Natural killer cell treated with Interleukin-12 subunit alpha and Interleukin-12 subunit beta and Interleukin-15 and Interleukin-18, amount 100 ng/mL, for 72 hours (primary cell): Measurements from ENCODE around the gene MAPKAPK5. TPM values are rescaled to one million over a fixed set of nuclear protein-coding genes. Genes with fewer than 3 reads are reported as not detected.

ENCODE experiments used
- ATAC-seq, 2 donors: fragments of 150-1000 bp; cut with Tn5 transposase in 1 of 2; sonication (Bioruptor Pico), chemical (Tn5 transposase) in 1 of 2; 2 replicates each; pipeline ENCODE4 v1.10.0; 2021
- DNase-seq: peaks from one replicate; pipeline ENCODE4 v3.0.0; 2022; ENCODE audit warnings: low spot score
- H3K27ac Mint-ChIP-seq, 2 donors: 1 replicate in 1 of 2; 2 replicates in 1 of 2; pipeline ENCODE4 v1.8.0; 2022; ENCODE audit warnings: mixed read lengths in 2 of 2, mild to moderate bottlenecking in 1 of 2, moderate library complexity in 1 of 2
- H3K27me3 Mint-ChIP-seq, 2 donors: 1 replicate in 1 of 2; 2 replicates in 1 of 2; pipeline ENCODE4 v1.8.0; 2022; ENCODE audit warnings: mixed read lengths in 2 of 2
- H3K36me3 Mint-ChIP-seq: one replicate; pipeline ENCODE4 v1.8.0; 2022; ENCODE audit warnings: mixed read lengths
- H3K4me1 Mint-ChIP-seq, 2 donors: 1 replicate in 1 of 2; 2 replicates in 1 of 2; pipeline ENCODE4 v1.8.0; 2022; ENCODE audit warnings: low read depth in 2 of 2, mixed read lengths in 2 of 2, mild to moderate bottlenecking in 1 of 2
- H3K4me3 Mint-ChIP-seq: one replicate; pipeline ENCODE4 v1.8.0; 2022; ENCODE audit warnings: mixed read lengths
- H3K9me3 Mint-ChIP-seq: 2 replicates; pipeline ENCODE4 v1.8.0; 2022; ENCODE audit warnings: mixed read lengths
- total RNA-seq, 2 donors: library from RNA; stranded (reverse); gene quantifications; one replicate each; pipeline ENCODE4 v1.2.3, GENCODE V29; 2022

The MAPKAPK5 gene
- total RNA-seq, 2 donors from 2014 or later: 64.3 to 84.2 TPM

- DNase-seq (no peak), ATAC-seq (no peak)
- Mint-ChIP-seq H3K9me3 (no peaks in the 10 kb centered on the region), H3K27me3 (peaks cover 3 to 5% of the 10 kb centered on the region in 2 donors), H3K27ac (no peak overlapping the region), H3K4me1 (peaks cover 23 to 31% of the 10 kb centered on the region in 2 donors), H3K4me3 (no peak overlapping the region), H3K36me3 (peaks cover 11% of the 10 kb centered on the region)
Observed at GRCh38 chr12:111838353-111838752, 3.7 kb upstream of the MAPKAPK5 start.

DNA sequence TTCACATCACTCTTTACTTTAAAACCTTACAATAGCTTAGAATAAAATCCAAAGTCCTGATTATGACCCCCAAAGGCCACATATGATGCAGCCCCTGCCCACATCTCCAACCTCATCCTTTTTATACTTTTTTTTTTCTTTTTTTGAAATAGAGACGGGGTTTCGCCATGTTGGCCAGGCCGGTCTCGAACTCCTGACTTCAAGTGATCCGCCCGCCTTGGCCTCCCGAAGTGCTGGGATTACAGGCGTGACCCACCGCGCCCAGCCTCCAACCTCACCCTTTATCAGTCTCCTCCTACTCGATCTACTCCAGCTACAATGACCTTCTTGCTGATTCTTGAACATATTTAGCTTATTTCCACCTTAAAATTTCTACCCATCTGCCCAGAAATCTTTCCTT lies 1.2 kb upstream of the MAPKAPK5 start:
- Mint-ChIP-seq H3K36me3 (peaks cover 11% of the 10 kb centered on the region), H3K27ac (peak overlapping the region; percentile 96), H3K4me1 (peaks cover 34 to 46% of the 10 kb centered on the region in 2 donors), H3K27me3 (no peaks in the 10 kb centered on the region), H3K4me3 (peak overlapping the region; percentile 97), H3K9me3 (no peaks in the 10 kb centered on the region)
- no peak for DNase-seq
- no peak for ATAC-seq

DNA sequence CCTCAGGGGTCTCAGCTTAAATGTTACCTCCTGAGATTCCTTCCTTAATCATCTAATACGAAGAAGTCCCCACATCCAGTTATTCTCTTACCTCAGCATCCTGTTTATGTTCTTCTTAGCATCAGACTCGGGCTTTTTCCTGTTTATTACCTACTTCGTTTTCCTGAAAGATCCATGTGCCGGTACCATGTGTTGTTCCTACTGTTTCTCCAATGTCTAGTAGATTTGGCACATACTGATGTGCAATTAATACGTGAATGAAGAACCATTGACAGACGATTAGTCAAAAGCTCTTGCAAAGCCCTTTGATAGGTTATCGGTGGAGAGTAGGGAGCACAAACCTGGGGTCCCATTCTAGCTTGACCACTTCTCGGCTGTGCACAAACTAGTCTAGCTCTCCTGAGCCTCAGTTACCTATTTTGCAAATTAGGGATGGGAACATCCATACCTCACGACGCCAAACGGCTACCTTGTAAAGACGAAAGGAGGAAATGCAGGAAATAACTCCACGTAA lies 735 bp upstream of the MAPKAPK5 start:
- Mint-ChIP-seq H3K36me3 (peaks cover 11% of the 10 kb centered on the region), H3K27me3 (no peaks in the 10 kb centered on the region)

DNA sequence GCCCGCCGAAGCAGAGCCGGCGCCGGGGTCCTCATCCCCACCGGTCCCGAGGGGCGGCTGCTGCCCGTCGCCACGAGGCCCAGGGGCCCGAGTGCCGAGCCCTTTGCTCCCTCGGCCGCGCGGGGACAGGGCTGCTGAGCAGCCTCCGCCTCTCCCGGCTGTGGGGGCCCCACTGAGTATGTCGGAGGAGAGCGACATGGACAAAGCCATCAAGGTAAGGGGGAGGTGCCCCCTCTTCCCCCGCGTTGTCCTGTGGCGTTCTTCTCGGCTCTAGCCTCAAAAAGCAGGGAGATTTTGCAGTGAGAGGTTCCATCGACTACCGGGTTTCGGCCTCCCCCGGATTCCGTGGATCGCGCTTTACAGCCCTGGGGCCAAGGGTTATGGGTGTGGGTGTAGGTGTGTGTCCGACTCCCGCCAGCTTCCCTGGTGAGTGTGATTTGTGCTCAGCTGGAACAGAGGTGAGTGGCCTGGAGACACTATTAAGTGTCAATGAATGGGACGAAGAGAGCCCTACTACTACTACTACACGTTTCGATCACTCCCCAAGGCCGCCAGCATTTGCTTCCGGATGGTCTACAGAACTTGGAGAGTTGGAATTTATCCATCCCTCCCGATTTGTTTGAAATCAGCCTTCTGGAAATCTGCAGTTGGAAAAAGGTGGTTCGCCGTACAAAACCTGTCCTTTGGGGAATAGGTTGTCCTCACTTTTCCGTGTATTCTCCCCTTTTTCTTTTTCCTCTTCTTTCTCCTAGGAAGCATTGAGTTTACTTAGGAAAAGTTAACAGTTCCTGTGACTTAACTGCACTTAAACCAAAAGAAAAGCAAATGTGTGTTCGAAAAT lies 748 bp downstream of the MAPKAPK5 start:
- ATAC-seq: peak; percentile 46 to 47
- peaks cover 11% of the 10 kb centered on the region for H3K36me3 Mint-ChIP-seq
- peak overlapping the region; percentile 91 for H3K4me3 Mint-ChIP-seq
- no peaks in the 10 kb centered on the region for H3K27me3 Mint-ChIP-seq
- no peaks in the 10 kb centered on the region for H3K9me3 Mint-ChIP-seq
- DNase-seq: peak; percentile 63
- peaks cover 39 to 46% of the 10 kb centered on the region in 2 donors for H3K4me1 Mint-ChIP-seq
- H3K27ac Mint-ChIP-seq: peak overlapping the region; percentile 92 to 96

More for the DNA sequence above, 735 bp upstream of the MAPKAPK5 start:
- Mint-ChIP-seq H3K4me3 (peak overlapping the region; percentile 97), H3K27ac (peak overlapping the region; percentile 96), H3K9me3 (no peaks in the 10 kb centered on the region), H3K4me1 (peaks cover 34 to 46% of the 10 kb centered on the region in 2 donors)
- ATAC-seq (no peak), DNase-seq (no peak)

DNA sequence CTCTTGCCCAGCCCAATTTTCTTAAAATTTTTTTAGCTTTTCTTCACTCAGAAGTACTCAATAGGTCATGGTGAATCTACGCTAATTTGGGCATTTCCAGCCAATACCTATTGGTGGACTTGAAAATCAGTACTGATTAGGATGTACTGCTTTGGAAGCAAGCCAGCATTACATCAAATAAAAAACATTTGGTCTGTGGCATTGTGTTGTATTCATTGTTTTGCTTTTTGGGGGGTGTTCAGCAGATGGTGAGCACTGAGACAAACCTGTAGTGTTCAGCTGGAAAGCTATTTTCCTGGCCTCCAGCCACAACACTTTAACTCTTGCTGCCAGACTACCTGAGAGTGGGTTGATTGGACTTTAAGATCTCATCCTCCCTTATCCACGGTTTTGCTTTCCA lies 4.0 kb downstream of the MAPKAPK5 start:
- Mint-ChIP-seq H3K27me3 (no peaks in the 10 kb centered on the region), H3K36me3 (peaks cover 14% of the 10 kb centered on the region), H3K9me3 (no peaks in the 10 kb centered on the region), H3K4me1 (peaks cover 23 to 30% of the 10 kb centered on the region in 2 donors), H3K4me3 (no peak overlapping the region), H3K27ac (no peak overlapping the region)
- no peak for DNase-seq
- ATAC-seq: no peak

- peaks cover 6 to 15% of the 10 kb centered on the region in 2 donors for H3K4me1 Mint-ChIP-seq
- no peaks in the 10 kb centered on the region for H3K9me3 Mint-ChIP-seq
- no peak overlapping the region for H3K27ac Mint-ChIP-seq
- no peak overlapping the region for H3K4me3 Mint-ChIP-seq
- DNase-seq (no peak), ATAC-seq (no peak)
- H3K27me3 Mint-ChIP-seq: no peaks in the 10 kb centered on the region
- H3K36me3 Mint-ChIP-seq: peaks cover 5% of the 10 kb centered on the region
Observed at GRCh38 chr12:111850526-111850925, 8.5 kb downstream of the MAPKAPK5 start.

- ATAC-seq: no peak
Observed at GRCh38 chr12:111858186-111858585, 16.2 kb downstream of the MAPKAPK5 start.

DNA sequence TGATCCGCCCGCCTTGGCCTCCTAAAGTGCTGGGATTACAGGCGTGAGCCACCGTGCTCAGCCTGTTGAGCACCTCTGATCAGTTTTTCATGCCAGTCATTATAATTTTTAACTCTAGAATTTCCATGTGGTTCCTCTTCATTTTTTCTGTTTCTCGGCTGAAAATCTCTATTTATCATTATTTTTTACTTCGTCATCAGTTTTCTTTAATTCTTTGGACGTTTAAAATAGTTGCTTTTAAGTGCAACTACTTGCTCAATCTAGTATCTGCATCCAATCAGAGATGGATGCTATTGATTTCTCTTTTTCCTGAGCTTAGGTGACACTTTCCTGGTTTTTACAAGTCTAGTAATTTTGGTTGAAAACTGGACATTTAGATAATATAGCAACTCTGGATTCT lies 16.8 kb downstream of the MAPKAPK5 start:
- DNase-seq (no peak), ATAC-seq (no peak)
- Mint-ChIP-seq H3K4me1 (peaks cover 18 to 20% of the 10 kb centered on the region in 2 donors), H3K9me3 (no peaks in the 10 kb centered on the region), H3K36me3 (no peaks in the 10 kb centered on the region), H3K4me3 (no peak overlapping the region), H3K27ac (no peak overlapping the region), H3K27me3 (no peaks in the 10 kb centered on the region)

More at GRCh38 chr12:111858186-111858585, 16.2 kb downstream of the MAPKAPK5 start:
- Mint-ChIP-seq H3K27me3 (no peaks in the 10 kb centered on the region), H3K36me3 (no peaks in the 10 kb centered on the region), H3K4me1 (peaks cover 18 to 20% of the 10 kb centered on the region in 2 donors), H3K9me3 (no peaks in the 10 kb centered on the region), H3K27ac (no peak overlapping the region), H3K4me3 (no peak overlapping the region)
- DNase-seq: no peak

DNA sequence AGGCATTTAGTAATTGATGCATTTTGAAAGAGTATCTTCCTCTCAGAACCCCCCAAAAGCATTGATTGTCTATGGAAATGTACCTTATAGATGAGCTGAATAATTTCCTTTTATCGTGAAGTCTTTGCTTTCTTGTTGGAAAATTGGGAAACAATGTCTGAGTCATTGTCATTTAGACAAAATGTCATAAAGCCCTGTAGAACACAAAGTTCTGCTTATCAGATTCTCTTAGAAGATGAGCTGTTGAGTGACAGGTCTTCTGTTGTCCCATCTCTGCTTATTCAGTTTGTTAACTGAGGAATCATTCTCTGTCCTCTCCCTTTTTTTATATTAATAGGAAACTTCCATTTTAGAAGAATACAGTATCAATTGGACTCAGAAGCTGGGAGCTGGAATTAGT lies 22.9 kb downstream of the MAPKAPK5 start:
- H3K27ac Mint-ChIP-seq: no peak overlapping the region
- ATAC-seq (no peak), DNase-seq (no peak)
- H3K9me3 Mint-ChIP-seq: no peaks in the 10 kb centered on the region
- peaks cover 10% of the 10 kb centered on the region for H3K36me3 Mint-ChIP-seq
- H3K27me3 Mint-ChIP-seq: no peaks in the 10 kb centered on the region
- H3K4me3 Mint-ChIP-seq: no peak overlapping the region
- H3K4me1 Mint-ChIP-seq: peaks cover 6 to 9% of the 10 kb centered on the region in 2 donors

DNA sequence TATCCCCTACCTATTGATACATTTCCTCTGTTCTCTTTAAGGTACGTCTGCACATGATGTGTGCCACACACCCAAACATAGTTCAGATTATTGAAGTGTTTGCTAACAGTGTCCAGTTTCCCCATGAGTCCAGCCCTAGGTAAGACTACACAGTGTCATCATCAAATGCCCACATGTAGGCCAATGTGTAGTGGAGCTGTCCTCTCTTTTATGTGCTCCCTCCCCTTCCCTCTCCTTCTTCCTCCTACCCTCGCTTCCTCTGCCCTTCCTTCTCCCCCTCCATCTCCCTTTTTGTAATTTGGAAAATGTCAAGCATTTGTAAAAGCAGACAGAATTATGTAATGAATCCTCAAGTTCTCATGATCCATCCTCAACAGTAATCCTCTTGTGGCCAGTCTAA lies 25.5 kb downstream of the MAPKAPK5 start:
- no peak for ATAC-seq
- H3K4me3 Mint-ChIP-seq: no peak overlapping the region
- no peak for DNase-seq
- peaks cover 5 to 6% of the 10 kb centered on the region in 2 donors for H3K4me1 Mint-ChIP-seq
- H3K36me3 Mint-ChIP-seq: peaks cover 29% of the 10 kb centered on the region
- peak overlapping the region; percentile 17 to 62 for H3K27ac Mint-ChIP-seq
- H3K27me3 Mint-ChIP-seq: no peaks in the 10 kb centered on the region
- H3K9me3 Mint-ChIP-seq: no peaks in the 10 kb centered on the region

DNA sequence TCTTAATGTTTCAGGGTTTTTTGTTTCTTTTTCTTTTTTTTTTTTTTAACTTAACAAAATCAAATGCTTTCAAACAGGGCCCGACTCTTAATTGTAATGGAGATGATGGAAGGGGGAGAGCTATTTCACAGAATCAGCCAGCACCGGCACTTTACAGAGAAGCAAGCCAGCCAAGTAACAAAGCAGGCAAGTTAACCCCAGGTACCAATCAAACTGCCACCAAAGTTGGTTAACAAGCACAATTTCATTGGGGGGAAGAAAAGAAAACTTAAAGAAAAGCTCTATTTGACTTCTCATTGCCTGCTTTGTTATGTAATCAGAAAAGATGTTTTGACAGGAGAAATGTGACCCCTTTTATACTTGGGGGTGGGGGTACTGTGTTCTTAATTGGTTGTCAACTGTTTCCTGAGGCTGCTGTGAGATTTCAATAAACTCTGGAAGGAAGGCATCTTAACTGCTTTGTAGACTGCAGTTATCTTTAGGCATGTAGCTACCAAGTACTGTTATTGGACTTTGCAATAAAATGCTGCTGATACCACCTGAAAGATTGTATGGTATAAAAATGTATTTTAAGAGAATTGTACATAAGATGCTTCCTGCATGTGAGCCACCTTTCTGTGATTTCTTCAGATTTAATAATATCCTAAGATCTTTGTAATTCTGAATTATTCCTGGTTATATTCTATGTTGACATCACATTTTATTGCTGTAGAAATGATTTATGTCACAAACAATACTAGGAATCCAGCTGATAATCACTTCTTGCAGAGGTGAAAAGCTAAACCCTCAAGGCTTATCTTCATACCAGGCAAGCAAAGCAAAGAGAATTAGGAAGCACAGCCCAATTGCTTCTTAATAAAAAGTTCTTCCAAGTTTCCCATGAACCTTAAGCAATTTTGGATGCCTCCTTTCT lies 26.9 kb downstream of the MAPKAPK5 start:
- DNase-seq (no peak), ATAC-seq (no peak)
- Mint-ChIP-seq H3K4me3 (no peak overlapping the region), H3K27me3 (no peaks in the 10 kb centered on the region), H3K4me1 (peaks cover 0 to 6% of the 10 kb centered on the region in 2 donors), H3K27ac (no peak overlapping the region), H3K36me3 (peaks cover 33% of the 10 kb centered on the region), H3K9me3 (no peaks in the 10 kb centered on the region)

GRCh38 chr12:111869671-111870070 lies 27.6 kb downstream of the MAPKAPK5 start:
- H3K9me3 Mint-ChIP-seq: no peaks in the 10 kb centered on the region

GRCh38 chr12:111870216-111870615 lies 28.2 kb downstream of the MAPKAPK5 start:
- peaks cover 0 to 6% of the 10 kb centered on the region in 2 donors for H3K4me1 Mint-ChIP-seq
- H3K36me3 Mint-ChIP-seq: peaks cover 33% of the 10 kb centered on the region
- H3K9me3 Mint-ChIP-seq: no peaks in the 10 kb centered on the region
- no peak overlapping the region for H3K27ac Mint-ChIP-seq
- no peak overlapping the region for H3K4me3 Mint-ChIP-seq
- DNase-seq: no peak
- no peak for ATAC-seq
- H3K27me3 Mint-ChIP-seq: no peaks in the 10 kb centered on the region

More at GRCh38 chr12:111869671-111870070, 27.6 kb downstream of the MAPKAPK5 start:
- DNase-seq (no peak), ATAC-seq (no peak)
- H3K4me1 Mint-ChIP-seq: peaks cover 0 to 6% of the 10 kb centered on the region in 2 donors
- no peak overlapping the region for H3K27ac Mint-ChIP-seq
- H3K4me3 Mint-ChIP-seq: no peak overlapping the region
- H3K27me3 Mint-ChIP-seq: no peaks in the 10 kb centered on the region
- peaks cover 33% of the 10 kb centered on the region for H3K36me3 Mint-ChIP-seq
